Measurements from ENCODE around the gene FJX1. TPM values are rescaled to one million over a fixed set of nuclear protein-coding genes. Genes with fewer than 3 reads are reported as not detected.

Gene FJX1
- total RNA-seq, 1 experiment from 2014 or later: 8.3 TPM

GRCh38 chr11:35605706-35606105, 12.6 kb upstream of the FJX1 start:
- no peaks in the 10 kb centered on the region for H3K9me3 Mint-ChIP-seq
- POLR2A ChIA-PET: no interaction called here
- H3K27me3 Mint-ChIP-seq (ENCODE audit: low read depth): peaks cover 9% of the 10 kb centered on the region; the same call in 1 of the 2 replicates
- TF ChIP-seq CTCF (IDR thresholded peaks at IDR 0.05) (no peak), ETV6 (CRISPR knock-in tag; IDR thresholded peaks at IDR 0.05) (no peak), ZNF532 (CRISPR knock-in tag; IDR thresholded peaks at IDR 0.05; ENCODE audit: borderline replicate concordance) (no peak), ZNF396 (CRISPR knock-in tag; IDR thresholded peaks at IDR 0.05; ENCODE audit: borderline replicate concordance) (no peak), FOXP1 (CRISPR knock-in tag; IDR thresholded peaks at IDR 0.05; ENCODE audit: borderline replicate concordance) (no peak), ZSCAN18 (CRISPR knock-in tag; IDR thresholded peaks at IDR 0.05) (no peak), PRDM15 (CRISPR knock-in tag; IDR thresholded peaks at IDR 0.05) (no peak), SP1 (CRISPR knock-in tag; conservative IDR thresholded peaks at IDR 0.05) (no peak), ATF1 (CRISPR knock-in tag; IDR thresholded peaks at IDR 0.05) (no peak), E2F1 (CRISPR knock-in tag; IDR thresholded peaks at IDR 0.05) (no peak), ZNF425 (CRISPR knock-in tag; conservative IDR thresholded peaks at IDR 0.05) (no peak), AR (CRISPR knock-in tag; IDR thresholded peaks at IDR 0.05) (no peak), FOXK1 (CRISPR knock-in tag; IDR thresholded peaks at IDR 0.05) (no peak), E2F5 (CRISPR knock-in tag; IDR thresholded peaks at IDR 0.05) (no peak), CREM (CRISPR knock-in tag; IDR thresholded peaks at IDR 0.05) (no peak), ATF2 (CRISPR knock-in tag; IDR thresholded peaks at IDR 0.05; ENCODE audit: borderline replicate concordance, low read depth) (no peak), ZBTB21 (CRISPR knock-in tag; IDR thresholded peaks at IDR 0.05; ENCODE audit: borderline replicate concordance) (no peak)

More at GRCh38 chr11:35605706-35606105, 12.6 kb upstream of the FJX1 start:
- CTCF ChIA-PET: interaction anchor here (0.7 to 1.7 kb wide), 3 partner anchors 24 to 216 kb away, joined by 3 to 9 read pairs (median 4); no protein-coding TSS in a partner anchor
- no peak for ATAC-seq
- H3K27ac Mint-ChIP-seq: no peak overlapping the region
- no peak overlapping the region for H3K4me3 Mint-ChIP-seq
- no peak for DNase-seq (ENCODE audit: low spot score)
- no peaks in the 10 kb centered on the region for H3K36me3 Mint-ChIP-seq
- H3K4me1 Mint-ChIP-seq: peaks cover 13% of the 10 kb centered on the region
